ENCODE measurements around the gene BMPR1B. TPM values are rescaled to one million over a fixed set of nuclear protein-coding genes. Genes with fewer than 3 reads are reported as not detected.

Gene BMPR1B
- total and polyA plus RNA-seq, 2 of the 8 experiments (the other 6 are each of a cell fraction or from before 2014, with no cell fraction given), result 0.14 to 1.1 TPM

DNA sequence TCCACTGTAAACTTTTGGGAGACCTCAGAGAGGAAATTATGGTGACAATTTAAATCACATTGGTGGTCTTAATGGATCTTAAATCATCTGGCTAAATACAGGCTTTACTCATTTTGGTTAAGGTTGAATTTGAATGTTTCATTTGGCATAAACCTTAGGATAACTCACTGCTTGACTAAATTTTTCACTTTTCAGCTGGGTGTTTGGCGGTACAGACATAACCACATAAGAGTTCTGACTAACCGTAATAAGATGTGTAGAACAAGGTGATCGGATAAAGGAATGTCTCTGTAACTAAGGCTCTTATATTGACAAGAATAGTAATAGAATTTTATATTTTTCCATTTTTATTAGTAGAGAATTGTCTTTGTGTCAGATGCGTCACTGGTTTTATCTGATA, 281.0 kb downstream of the BMPR1B start (continued):
- TF ChIP-seq, protein P1, sequence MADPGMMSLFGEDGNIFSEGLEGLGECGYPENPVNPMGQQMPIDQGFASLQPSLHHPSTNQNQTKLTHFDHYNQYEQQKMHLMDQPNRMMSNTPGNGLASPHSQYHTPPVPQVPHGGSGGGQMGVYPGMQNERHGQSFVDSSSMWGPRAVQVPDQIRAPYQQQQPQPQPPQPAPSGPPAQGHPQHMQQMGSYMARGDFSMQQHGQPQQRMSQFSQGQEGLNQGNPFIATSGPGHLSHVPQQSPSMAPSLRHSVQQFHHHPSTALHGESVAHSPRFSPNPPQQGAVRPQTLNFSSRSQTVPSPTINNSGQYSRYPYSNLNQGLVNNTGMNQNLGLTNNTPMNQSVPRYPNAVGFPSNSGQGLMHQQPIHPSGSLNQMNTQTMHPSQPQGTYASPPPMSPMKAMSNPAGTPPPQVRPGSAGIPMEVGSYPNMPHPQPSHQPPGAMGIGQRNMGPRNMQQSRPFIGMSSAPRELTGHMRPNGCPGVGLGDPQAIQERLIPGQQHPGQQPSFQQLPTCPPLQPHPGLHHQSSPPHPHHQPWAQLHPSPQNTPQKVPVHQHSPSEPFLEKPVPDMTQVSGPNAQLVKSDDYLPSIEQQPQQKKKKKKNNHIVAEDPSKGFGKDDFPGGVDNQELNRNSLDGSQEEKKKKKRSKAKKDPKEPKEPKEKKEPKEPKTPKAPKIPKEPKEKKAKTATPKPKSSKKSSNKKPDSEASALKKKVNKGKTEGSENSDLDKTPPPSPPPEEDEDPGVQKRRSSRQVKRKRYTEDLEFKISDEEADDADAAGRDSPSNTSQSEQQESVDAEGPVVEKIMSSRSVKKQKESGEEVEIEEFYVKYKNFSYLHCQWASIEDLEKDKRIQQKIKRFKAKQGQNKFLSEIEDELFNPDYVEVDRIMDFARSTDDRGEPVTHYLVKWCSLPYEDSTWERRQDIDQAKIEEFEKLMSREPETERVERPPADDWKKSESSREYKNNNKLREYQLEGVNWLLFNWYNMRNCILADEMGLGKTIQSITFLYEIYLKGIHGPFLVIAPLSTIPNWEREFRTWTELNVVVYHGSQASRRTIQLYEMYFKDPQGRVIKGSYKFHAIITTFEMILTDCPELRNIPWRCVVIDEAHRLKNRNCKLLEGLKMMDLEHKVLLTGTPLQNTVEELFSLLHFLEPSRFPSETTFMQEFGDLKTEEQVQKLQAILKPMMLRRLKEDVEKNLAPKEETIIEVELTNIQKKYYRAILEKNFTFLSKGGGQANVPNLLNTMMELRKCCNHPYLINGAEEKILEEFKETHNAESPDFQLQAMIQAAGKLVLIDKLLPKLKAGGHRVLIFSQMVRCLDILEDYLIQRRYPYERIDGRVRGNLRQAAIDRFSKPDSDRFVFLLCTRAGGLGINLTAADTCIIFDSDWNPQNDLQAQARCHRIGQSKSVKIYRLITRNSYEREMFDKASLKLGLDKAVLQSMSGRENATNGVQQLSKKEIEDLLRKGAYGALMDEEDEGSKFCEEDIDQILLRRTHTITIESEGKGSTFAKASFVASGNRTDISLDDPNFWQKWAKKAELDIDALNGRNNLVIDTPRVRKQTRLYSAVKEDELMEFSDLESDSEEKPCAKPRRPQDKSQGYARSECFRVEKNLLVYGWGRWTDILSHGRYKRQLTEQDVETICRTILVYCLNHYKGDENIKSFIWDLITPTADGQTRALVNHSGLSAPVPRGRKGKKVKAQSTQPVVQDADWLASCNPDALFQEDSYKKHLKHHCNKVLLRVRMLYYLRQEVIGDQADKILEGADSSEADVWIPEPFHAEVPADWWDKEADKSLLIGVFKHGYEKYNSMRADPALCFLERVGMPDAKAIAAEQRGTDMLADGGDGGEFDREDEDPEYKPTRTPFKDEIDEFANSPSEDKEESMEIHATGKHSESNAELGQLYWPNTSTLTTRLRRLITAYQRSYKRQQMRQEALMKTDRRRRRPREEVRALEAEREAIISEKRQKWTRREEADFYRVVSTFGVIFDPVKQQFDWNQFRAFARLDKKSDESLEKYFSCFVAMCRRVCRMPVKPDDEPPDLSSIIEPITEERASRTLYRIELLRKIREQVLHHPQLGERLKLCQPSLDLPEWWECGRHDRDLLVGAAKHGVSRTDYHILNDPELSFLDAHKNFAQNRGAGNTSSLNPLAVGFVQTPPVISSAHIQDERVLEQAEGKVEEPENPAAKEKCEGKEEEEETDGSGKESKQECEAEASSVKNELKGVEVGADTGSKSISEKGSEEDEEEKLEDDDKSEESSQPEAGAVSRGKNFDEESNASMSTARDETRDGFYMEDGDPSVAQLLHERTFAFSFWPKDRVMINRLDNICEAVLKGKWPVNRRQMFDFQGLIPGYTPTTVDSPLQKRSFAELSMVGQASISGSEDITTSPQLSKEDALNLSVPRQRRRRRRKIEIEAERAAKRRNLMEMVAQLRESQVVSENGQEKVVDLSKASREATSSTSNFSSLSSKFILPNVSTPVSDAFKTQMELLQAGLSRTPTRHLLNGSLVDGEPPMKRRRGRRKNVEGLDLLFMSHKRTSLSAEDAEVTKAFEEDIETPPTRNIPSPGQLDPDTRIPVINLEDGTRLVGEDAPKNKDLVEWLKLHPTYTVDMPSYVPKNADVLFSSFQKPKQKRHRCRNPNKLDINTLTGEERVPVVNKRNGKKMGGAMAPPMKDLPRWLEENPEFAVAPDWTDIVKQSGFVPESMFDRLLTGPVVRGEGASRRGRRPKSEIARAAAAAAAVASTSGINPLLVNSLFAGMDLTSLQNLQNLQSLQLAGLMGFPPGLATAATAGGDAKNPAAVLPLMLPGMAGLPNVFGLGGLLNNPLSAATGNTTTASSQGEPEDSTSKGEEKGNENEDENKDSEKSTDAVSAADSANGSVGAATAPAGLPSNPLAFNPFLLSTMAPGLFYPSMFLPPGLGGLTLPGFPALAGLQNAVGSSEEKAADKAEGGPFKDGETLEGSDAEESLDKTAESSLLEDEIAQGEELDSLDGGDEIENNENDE (IDR thresholded peaks at IDR 0.05; ENCODE audit: insufficient replicate concordance, low read length), result no peak
- TF ChIP-seq TAF7 (optimal IDR thresholded peaks at IDR 0.05; ENCODE audit: borderline replicate concordance, low read depth, low read length), result no peak
- no peak for TF ChIP-seq CHD1 (IDR thresholded peaks at IDR 0.05; ENCODE audit: low read depth, low read length)

All from H1 (cell line).